GM21717 (cell line): ENCODE measurements around the gene SULT4A1.

ENCODE experiments used
- ATAC-seq: cut with Tn5 transposase; IDR thresholded peaks from one replicate; pipeline ENCODE4 v1.9.1; 2021; ENCODE audit warnings: mild to moderate bottlenecking, moderate library complexity; ENCODE audit not compliant: unreplicated experiment

The SULT4A1 gene

DNA sequence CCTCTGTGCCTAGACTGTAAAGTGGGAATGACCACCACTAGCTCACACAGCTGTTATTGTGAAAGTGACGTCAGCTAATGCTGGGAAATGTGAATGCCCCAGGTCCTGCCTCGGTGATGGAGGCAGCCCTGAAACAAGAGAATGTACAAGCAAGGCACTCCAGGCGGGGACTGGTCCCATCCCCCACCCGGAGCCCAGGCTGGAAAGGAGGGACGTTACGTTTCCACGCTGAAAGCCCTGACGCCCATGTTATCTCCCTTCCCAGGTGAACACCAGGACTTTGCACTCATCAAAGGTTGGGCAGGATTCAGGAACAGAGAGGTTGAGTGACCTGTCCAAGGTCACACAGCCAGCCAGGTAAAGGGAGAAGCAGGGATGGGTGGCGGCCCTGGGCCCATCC, 784 bp downstream of the SULT4A1 start:
- ATAC-seq = no peak

DNA sequence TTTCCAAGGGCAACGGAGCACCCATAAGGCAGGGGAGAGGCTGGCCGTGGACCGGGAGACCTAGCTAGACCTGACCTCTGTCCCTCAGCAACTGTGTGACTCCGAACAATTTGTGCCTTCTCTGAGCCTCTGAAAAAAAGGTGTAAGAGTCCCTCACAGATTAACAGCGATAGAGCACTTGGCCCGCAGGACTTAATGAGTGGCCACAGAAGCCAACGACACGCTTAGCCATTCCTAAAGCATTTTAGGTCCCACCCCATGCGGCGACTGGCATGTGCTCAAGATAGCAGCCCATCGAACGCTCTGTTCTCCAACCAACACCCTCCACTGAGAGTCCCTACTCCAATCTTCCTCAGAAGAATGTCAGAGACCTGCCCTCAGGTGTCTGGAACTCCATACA, 1.5 kb downstream of the SULT4A1 start:
- ATAC-seq = no peak

GRCh38 chr22:43860126-43860525, 2.2 kb downstream of the SULT4A1 start:
- no peak for ATAC-seq

GRCh38 chr22:43859621-43860020, 2.7 kb downstream of the SULT4A1 start:
- no peak for ATAC-seq

- no peak for ATAC-seq
Observed at GRCh38 chr22:43859176-43859575, 3.1 kb downstream of the SULT4A1 start.

DNA sequence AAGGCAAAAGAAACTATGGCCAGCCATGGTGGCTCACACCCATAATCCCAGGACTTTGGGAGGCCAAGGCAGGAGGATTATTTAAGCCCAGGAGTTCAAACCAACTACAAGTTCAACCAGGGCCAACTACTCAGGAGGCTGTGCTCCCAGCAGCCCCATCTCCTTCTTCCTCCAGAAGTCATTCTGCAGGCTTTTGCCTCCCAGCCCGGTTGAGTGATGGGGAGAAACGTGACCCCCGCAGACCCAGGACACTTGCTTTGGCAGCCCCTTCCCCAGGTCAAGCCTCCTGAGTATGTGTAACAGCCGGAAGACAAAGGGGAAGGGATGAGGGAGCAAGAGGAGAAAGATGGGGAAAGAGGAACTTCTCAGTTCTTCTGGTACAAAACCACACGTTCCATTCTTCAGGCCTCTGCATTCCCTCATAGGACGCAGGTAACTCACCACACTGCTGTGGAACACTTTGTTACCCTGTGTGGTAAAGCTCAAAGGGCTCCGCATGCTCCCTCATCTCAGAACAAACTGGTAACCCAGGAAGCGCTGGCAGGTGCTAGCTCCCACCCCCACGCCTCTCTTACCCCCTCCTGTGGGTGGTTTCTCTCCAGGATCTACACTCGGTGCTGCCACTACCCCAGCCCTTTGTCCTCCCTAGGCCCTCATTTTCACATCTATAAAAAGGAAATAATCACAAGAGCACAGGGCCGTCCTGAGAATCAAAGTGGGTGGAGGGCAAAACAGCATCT, 4.0 kb downstream of the SULT4A1 start:
- ATAC-seq = no peak

DNA sequence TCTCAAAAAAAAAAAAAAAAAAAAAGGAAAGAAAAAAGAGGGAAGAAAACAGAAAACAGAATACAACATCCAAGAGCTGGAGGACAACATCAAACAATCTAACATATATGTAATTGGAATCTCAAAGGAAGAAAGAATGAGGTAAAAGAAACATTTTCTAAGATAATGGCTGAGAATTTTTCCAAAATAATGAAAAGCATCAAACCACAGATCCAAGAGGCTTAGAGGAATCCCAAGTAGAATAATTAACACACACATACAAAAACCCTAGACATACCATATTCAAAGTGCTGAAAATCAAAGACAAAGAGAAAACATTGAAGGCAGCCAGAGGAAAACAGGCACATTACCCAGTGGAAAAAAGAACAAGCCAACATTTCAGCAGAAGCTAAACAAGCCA, 4.9 kb downstream of the SULT4A1 start:
- no peak for ATAC-seq

- no peak for ATAC-seq
Observed at GRCh38 chr22:43855431-43855830, 6.9 kb downstream of the SULT4A1 start.

DNA sequence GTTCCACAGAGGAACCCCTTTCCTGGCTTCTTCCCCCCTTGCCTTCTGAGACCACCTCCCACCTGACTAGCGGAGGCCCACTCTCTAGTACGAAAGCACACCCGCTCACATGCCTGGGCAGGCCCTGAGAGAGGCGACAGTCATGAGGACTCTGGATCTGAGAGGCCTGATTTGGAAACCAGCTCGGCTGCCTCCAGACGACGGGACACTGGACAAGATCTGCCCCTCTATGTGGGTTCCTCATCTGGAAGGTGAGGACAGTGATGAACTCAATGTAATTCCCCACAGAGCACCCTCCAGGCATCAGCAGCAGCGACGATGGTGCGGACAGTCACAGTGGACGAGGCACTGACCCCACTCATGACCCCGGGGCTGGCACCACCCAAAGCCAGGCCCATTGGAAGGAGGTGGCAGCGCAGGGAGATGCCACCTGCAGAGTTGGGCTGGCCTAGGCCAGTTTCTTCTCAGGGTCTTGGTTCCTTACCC, 7.5 kb downstream of the SULT4A1 start:
- no peak for ATAC-seq

GRCh38 chr22:43854121-43854785, 8.1 kb downstream of the SULT4A1 start:
- ATAC-seq = no peak

GRCh38 chr22:43853328-43853931, 8.9 kb downstream of the SULT4A1 start:
- ATAC-seq = no peak

DNA sequence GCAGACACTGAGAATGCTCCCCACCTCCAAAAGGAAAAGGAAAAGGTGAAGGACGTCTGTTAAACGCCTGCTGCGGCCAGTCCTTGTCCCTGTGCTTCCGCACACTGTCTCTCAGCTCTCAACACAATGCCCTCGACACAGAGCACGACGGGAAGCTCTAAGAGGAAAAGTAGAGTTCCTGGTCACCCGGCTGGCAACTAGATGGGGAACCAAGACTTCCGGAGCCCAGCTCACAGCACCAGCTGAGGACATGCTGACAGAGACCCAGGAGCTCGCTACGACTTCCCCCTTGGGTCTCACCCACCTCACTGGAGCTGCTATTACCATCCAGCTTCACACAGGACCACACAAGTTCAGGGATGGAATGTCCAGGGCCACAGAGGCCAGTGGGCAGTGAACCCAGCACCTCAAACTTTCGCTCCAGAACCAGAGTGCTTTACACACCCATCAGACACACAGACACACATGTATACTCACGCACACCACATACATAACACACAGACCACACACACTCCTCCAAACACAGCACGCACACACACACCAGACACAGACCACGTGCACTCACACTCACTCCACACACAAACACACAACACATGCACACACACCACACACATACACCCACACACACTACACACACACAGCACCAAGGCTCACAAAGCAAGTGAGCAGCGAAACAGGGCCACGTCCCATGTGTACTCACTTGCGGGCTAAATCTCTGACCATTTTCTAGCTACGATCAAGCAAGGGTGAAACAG, 9.6 kb downstream of the SULT4A1 start:
- ATAC-seq = no peak

DNA sequence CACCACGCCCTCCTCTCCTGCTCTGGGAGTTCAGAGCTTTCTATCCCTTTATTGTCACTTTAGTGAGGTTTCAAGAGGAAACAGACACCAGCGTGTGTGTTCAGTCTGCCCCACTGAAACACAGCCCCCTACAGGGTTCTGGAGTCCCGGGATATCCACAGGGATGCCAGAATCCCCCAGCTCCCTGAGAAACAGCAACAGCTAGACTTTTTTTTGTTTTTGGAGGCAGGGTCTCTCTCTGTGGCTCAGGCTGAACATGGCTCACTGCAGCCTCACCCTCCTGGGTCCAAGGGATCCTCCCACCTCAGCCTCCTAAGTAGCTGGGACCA, 10.4 kb downstream of the SULT4A1 start:
- no peak for ATAC-seq

DNA sequence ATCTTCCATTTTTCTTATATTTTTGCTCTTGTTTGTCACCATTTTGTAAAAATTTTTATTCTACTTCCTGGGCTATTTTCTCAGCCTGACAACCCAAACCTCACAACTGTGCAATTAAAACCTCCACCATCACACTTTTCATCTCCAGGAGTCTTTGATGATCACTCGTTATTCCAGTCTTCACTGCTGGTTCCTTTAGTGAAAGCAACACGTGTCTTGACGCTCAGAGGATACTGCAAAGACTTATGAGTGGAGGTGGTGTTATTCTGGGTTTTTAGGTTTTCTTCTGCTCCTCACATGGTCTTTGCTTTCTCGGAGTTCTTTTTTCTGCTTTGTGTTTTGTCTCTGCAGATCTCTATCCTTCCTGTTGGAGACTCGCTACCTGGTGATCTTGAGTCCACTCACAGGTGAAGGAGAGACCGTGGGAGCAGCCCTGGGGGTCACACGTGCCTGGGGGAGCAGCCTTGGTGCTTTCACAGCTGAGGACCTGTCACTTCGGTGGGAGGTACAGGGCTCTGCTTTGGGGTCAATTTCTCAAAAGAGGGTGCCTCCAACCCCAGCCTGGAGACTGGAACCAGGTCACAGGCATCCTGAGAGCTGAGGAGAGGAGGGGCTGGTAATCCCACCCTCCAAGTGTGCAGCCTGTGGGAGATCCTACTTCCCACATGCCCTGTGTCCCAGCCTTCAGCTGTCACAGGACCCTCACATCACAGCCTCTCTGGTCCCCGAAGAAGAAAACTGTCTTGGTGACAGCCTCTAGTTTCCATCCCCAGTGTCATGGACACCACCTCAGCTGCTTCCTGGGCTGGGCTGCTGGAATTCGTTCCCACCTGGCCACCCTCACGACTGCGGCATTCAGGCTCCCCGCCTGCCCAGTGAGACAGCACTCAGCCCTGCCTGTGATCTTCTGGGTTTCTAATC, 11.0 kb downstream of the SULT4A1 start:
- ATAC-seq = no peak

DNA sequence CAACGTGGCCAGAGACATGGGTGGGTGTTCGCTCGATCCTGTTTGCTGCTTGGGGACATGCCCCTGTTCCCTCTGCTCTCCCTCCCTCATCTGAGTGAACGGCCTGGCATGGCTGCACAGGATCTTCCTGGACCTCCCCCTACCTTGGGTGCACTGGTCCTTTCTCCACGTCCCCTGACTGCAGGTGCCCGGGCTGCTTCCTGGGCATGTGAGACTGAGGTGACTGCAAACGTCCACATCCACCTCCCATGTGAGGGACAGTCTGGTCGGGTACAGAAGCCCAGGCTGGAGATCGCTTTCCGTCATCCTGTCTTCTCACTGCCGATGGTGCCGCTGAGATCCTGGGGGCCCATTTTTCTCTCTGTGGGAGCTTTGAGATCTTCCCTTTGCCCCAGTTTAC, 11.8 kb downstream of the SULT4A1 start:
- ATAC-seq = no peak

DNA sequence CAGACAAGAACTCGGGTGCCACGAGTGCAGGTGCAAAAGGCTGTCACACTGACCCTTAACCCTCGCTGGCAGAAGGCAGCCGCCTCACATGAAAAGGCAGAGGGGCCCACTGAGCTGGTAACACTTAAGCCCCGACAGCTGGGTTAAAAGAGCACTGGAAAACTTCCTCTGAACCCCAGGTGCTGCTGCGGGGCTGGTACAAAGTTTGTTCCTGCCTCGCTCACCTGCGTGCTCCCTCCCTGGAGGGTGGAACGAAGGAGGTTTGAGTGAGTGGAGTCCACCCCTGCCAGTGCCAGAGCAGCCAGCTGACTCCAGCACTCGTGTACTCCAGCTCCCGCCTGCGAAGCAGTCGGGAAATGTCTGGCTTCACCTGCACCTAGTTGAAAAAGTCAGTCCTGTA, 12.6 kb downstream of the SULT4A1 start:
- ATAC-seq = no peak

DNA sequence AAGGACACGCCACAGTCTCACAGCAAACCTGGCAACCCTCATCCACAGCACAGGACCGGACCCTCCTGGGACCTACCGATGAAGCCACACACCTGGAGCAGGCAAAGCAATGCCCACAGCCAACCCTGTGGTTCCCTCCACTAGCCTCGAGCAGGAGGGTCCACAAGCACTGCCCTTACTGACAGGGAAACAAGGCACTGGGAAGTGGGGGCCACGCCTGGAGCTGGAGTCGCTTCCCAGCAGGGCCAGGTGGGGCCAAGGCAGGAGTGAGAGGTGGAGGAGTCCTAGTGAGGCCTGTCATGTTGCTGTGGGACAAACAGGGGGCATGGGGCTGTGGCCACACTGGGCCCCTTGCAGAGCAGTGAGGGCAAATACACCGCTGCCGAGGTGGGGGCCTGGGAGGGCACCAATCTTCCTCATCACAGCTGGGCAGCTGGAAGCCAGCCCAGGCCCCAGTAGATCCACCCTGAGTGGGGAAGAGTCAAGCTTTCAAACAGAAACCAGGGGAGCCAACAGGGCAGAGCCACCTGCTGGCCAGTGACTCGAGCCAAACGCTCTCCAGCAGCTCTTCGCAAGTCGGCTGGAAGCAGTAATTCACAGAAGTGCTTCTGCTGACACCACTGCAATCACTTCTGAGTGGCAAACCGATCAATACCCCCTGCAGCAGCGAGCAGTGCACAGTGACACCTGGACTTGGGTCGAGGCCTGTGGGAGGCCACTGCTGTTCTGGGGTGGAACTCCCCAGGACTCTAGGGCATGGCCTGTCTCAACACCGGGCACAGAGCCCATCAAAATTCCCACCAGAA, 13.7 kb downstream of the SULT4A1 start:
- no peak for ATAC-seq

GRCh38 chr22:43847376-43848289, 14.7 kb downstream of the SULT4A1 start:
- no peak for ATAC-seq

DNA sequence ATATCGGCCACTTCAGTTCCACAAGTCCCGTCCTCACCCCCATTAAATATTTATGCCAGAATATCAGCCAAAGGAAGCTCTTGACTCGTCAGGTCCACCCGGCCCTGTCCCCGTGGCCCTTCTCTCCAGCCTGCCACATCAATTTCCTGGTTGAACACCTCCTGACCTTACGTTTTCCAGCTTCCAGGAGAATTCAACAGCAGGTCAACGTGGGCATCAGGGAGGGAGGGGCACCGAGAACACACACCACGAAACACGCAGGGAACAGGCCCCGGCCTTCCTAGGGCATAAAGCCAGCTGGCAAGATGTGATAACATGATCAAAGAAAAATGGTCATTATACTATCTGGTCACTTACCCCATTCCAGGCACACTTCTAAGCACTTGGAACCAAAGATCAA, 15.3 kb downstream of the SULT4A1 start:
- ATAC-seq = no peak
